HepG2 (cell line): ENCODE results near the gene FUCA2. TPM values are rescaled to one million over a fixed set of nuclear protein-coding genes. Genes with fewer than 3 reads are reported as not detected.

Experiments
- ADNP ChIP-seq: sonication (generic); formaldehyde crosslinking; IDR thresholded peaks from 2 replicates; pipeline ENCODE4 v1.4.0; 2020; ENCODE audit warnings: missing genetic modification reagents
- BORCS8-MEF2B ChIP-seq: sonication (generic); formaldehyde crosslinking; IDR thresholded peaks from 2 replicates; pipeline ENCODE4 v1.8.0; 2022; ENCODE audit warnings: mild to moderate bottlenecking, missing genetic modification reagents
- ETV5 ChIP-seq: IDR thresholded peaks from 2 replicates; pipeline ENCODE4 v1.6.1; 2018; ENCODE audit warnings: missing biosample characterization, missing genetic modification reagents, inconsistent platforms, borderline replicate concordance
- FOXK2 ChIP-seq: fragments of 450-650 bp; IDR thresholded peaks from 2 replicates; pipeline ENCODE4 v1.6.1; 2016
- GABPB1 ChIP-seq: IDR thresholded peaks from 2 replicates; pipeline ENCODE4 v1.6.1; 2016; ENCODE audit warnings: mild to moderate bottlenecking, missing genetic modification reagents, moderate library complexity, missing compliant biosample characterization
- GMEB1 ChIP-seq: sonication (generic); formaldehyde crosslinking; IDR thresholded peaks from 2 replicates; pipeline ENCODE4 v1.5.1; 2020; ENCODE audit warnings: missing genetic modification reagents, mild to moderate bottlenecking, borderline replicate concordance
- GZF1 ChIP-seq: sonication (generic); formaldehyde crosslinking; IDR thresholded peaks from 2 replicates; pipeline ENCODE4 v1.5.1; 2020; ENCODE audit warnings: mild to moderate bottlenecking, missing genetic modification reagents
- HOXA3 ChIP-seq: sonication (generic); formaldehyde crosslinking; IDR thresholded peaks from 2 replicates; pipeline ENCODE4 v1.5.0; 2020; ENCODE audit warnings: missing genetic modification reagents
- IKZF5 ChIP-seq: IDR thresholded peaks from 2 replicates; pipeline ENCODE4 v1.6.1; 2018; ENCODE audit warnings: missing genetic modification reagents, mild to moderate bottlenecking, missing compliant biosample characterization
- IRF9 ChIP-seq: sonication (generic); formaldehyde crosslinking; IDR thresholded peaks from 2 replicates; pipeline ENCODE4 v1.8.0; 2022; ENCODE audit warnings: missing genetic modification reagents, mild to moderate bottlenecking, borderline replicate concordance
- NCOA1 ChIP-seq: sonication (generic); formaldehyde crosslinking; IDR thresholded peaks from 2 replicates; pipeline ENCODE4 v1.9.0; 2021; ENCODE audit warnings: missing genetic modification reagents
- PAX8 ChIP-seq: sonication (generic); formaldehyde crosslinking; IDR thresholded peaks from 2 replicates; pipeline ENCODE4 v1.8.0; 2022; ENCODE audit warnings: mild to moderate bottlenecking, missing genetic modification reagents, borderline replicate concordance
- RBAK ChIP-seq: sonication (generic); formaldehyde crosslinking; IDR thresholded peaks from 2 replicates; pipeline ENCODE4 v1.5.1; 2020; ENCODE audit warnings: mild to moderate bottlenecking, missing genetic modification reagents
- RORA ChIP-seq: sonication (generic); formaldehyde crosslinking; IDR thresholded peaks from 2 replicates; pipeline ENCODE4 v1.5.0; 2020; ENCODE audit warnings: mild to moderate bottlenecking, missing genetic modification reagents, moderate library complexity
- RXRA ChIP-seq: sonication (generic); formaldehyde crosslinking; IDR thresholded peaks from 2 replicates; pipeline ENCODE4 v1.5.1; 2020; ENCODE audit warnings: missing genetic modification reagents
- SALL2 ChIP-seq: sonication (generic); formaldehyde crosslinking; IDR thresholded peaks from 2 replicates; pipeline ENCODE4 v1.8.1; 2023; ENCODE audit warnings: mild to moderate bottlenecking, missing genetic modification reagents, inconsistent platforms
- SKI ChIP-seq: fragments of 450-650 bp; IDR thresholded peaks from one replicate; pipeline ENCODE4 v1.6.1; 2018; ENCODE audit warnings: mild to moderate bottlenecking; ENCODE audit not compliant: partially characterized antibody
- SOX13 ChIP-seq, 3 experiments: fragments of 450-650 bp in 1 of 3; sonication (generic) in 1 of 3; formaldehyde crosslinking in 1 of 3; IDR thresholded peaks in 2 of 3; conservative IDR thresholded peaks in 1 of 3; 2 replicates each; pipeline versions ENCODE4 v1.5.0 to v1.6.1; 2016 to 2020; ENCODE audit warnings: antibody characterized with exemption in 1 of 3, mild to moderate bottlenecking in 1 of 3, missing compliant biosample characterization in 1 of 3, missing genetic modification reagents in 1 of 3, moderate library complexity in 1 of 3
- ZBTB37 ChIP-seq: sonication (generic); formaldehyde crosslinking; IDR thresholded peaks from 2 replicates; pipeline ENCODE4 v1.4.0; 2020; ENCODE audit warnings: mild to moderate bottlenecking, missing genetic modification reagents
- ZMYM2 ChIP-seq: sonication (generic); formaldehyde crosslinking; IDR thresholded peaks from 2 replicates; pipeline ENCODE4 v1.8.0; 2022; ENCODE audit warnings: mild to moderate bottlenecking, missing genetic modification reagents
- ZNF296 ChIP-seq: sonication (generic); formaldehyde crosslinking; conservative IDR thresholded peaks from 2 replicates; pipeline ENCODE4 v1.5.0; 2020; ENCODE audit warnings: mild to moderate bottlenecking, missing genetic modification reagents
- ZNF513 ChIP-seq: sonication (generic); formaldehyde crosslinking; conservative IDR thresholded peaks from 2 replicates; pipeline ENCODE4 v1.5.0; 2020; ENCODE audit warnings: missing genetic modification reagents
- polyA plus RNA-seq, 8 experiments: library from polyadenylated mRNA; depleted of rRNA in 3 of 8; stranded (reverse) in 7 of 8; unstranded in 1 of 8; fragments of >200 nt; fragmentation: Illumina TruSeq in 4 of 8; extraction: Trizol in 4 of 8; gene quantifications; 2 replicates each; pipeline versions ENCODE4 v1.2.1 to v1.2.3, GENCODE V29; 2011 to 2016; ENCODE audit warnings: low read depth in 4 of 8, missing spikeins in 1 of 8, mixed read lengths in 1 of 8; ENCODE audit not compliant: insufficient read depth in 1 of 8
- total RNA-seq, 5 experiments: library from RNA; depleted of rRNA; stranded (reverse); fragments of >200 nt; fragmentation: Illumina TruSeq; extraction: Trizol; gene quantifications; 2 replicates each; pipeline ENCODE4 v1.2.3, GENCODE V29; 2016; ENCODE audit warnings: low read depth in 1 of 5

Gene FUCA2
- total and polyA plus RNA-seq, 2 of the 13 experiments (the other 11 are each of a cell fraction or from before 2014, with no cell fraction given): 87.4 to 144 TPM

- TF ChIP-seq FOXK2 (no peak), ZNF513 (no peak), GZF1 (CRISPR knock-in tag) (no peak), PAX8 (CRISPR knock-in tag) (no peak; the same call in 1 of the 2 replicates), SKI (no peak), BORCS8-MEF2B (peak; percentile 45; the same call in 1 of the 2 replicates), SOX13 (IDR thresholded peaks at IDR 0.05) (no peak), SOX13 (CRISPR knock-in tag; conservative IDR thresholded peaks at IDR 0.05 in 1 of 2, IDR thresholded peaks at IDR 0.05 in 1 of 2) (peak in 1 of 2 experiments; percentile 35; a peak in 1 of 4 replicates), ZBTB37 (CRISPR knock-in tag) (no peak), RORA (CRISPR knock-in tag) (no peak), HOXA3 (CRISPR knock-in tag) (0 out of 2 replicates have a peak, but pooled peaks have one; percentile 28), NCOA1 (CRISPR knock-in tag) (no peak), IRF9 (peak; percentile 4; the same call in 1 of the 2 replicates), GABPB1 (CRISPR knock-in tag) (peak; percentile 30), ZNF296 (no peak), GMEB1 (CRISPR knock-in tag) (no peak), IKZF5 (CRISPR knock-in tag) (no peak), RXRA (CRISPR knock-in tag) (0 out of 2 replicates have a peak, but pooled peaks have one; percentile 20), ZMYM2 (CRISPR knock-in tag) (peak; percentile 18; the same call in 1 of the 2 replicates), ADNP (CRISPR knock-in tag) (peak; percentile 7; the same call in 1 of the 2 replicates), RBAK (CRISPR knock-in tag) (no peak), ETV5 (CRISPR knock-in tag) (no peak), SALL2 (CRISPR knock-in tag) (no peak)
These were observed 25.6 kb upstream of the FUCA2 start (continued) for GRCh38 chr6:143536866-143537691.
